BE2C (cell line): ENCODE measurements around the gene MIX23.

ENCODE experiments used
- DNase-seq: peaks from one replicate; pipeline ENCODE4 v3.0.0-alpha.2; 2020
- H3K27me3 ChIP-seq: fragments of 250-450 bp; sonication (Bioruptor Pico); 2 replicates; pipeline ENCODE4 v1.5.1; 2020; ENCODE audit warnings: mild to moderate bottlenecking
- H3K36me3 ChIP-seq: fragments of 250-450 bp; sonication (Bioruptor Pico); 2 replicates; pipeline ENCODE4 v1.5.1; 2020; ENCODE audit warnings: mild to moderate bottlenecking
- H3K4me1 ChIP-seq: fragments of 250-450 bp; sonication (Bioruptor Pico); 2 replicates; pipeline ENCODE4 v1.5.1; 2020
- H3K4me3 ChIP-seq: 2 replicates; pipeline ENCODE4 v1.5.1; 2011; ENCODE audit warnings: low read depth, low read length
- H3K9me3 ChIP-seq: fragments of 250-450 bp; sonication (Bioruptor Pico); 2 replicates; pipeline ENCODE4 v1.5.1; 2020
- TF ChIP-seq, protein P1 (sequence below): IDR thresholded peaks from 2 replicates; pipeline ENCODE4 v1.5.1; 2012; ENCODE audit warnings: mild to moderate bottlenecking, low read depth, low read length

Gene MIX23

DNA sequence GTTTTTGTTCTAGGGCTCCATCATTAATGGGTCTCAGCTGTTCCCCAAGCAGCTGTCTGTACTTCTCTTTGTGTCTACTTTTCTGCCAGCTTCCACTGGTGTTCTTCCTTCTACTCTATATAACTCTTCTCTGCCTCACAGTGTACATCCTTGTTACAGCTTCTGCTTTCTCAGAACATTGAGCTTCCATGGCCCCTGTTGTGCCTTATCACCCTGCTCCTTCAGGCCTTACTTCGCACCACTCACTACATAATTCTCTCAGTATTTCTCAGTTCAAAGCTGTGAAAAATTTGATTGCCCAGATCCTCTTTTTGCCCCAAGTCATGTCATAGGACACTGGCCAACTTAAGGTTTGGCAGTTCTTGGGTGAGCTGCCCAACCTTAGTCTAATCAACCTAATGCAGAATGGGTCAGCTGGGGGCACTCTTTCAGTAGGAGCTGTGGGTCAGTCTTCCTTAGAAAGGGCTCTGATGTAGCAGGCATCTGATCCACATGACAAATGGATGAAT is 29.1 kb downstream of the MIX23 start:
- peaks cover 19% of the 10 kb centered on the region for H3K4me1 ChIP-seq
- no peak for DNase-seq
- no peaks in the 10 kb centered on the region for H3K27me3 ChIP-seq
- TF ChIP-seq, protein P1, sequence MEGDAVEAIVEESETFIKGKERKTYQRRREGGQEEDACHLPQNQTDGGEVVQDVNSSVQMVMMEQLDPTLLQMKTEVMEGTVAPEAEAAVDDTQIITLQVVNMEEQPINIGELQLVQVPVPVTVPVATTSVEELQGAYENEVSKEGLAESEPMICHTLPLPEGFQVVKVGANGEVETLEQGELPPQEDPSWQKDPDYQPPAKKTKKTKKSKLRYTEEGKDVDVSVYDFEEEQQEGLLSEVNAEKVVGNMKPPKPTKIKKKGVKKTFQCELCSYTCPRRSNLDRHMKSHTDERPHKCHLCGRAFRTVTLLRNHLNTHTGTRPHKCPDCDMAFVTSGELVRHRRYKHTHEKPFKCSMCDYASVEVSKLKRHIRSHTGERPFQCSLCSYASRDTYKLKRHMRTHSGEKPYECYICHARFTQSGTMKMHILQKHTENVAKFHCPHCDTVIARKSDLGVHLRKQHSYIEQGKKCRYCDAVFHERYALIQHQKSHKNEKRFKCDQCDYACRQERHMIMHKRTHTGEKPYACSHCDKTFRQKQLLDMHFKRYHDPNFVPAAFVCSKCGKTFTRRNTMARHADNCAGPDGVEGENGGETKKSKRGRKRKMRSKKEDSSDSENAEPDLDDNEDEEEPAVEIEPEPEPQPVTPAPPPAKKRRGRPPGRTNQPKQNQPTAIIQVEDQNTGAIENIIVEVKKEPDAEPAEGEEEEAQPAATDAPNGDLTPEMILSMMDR, result no peak
- H3K9me3 ChIP-seq, result no peaks in the 10 kb centered on the region
- no peaks in the 10 kb centered on the region for H3K36me3 ChIP-seq
- no peak overlapping the region for H3K4me3 ChIP-seq

DNA sequence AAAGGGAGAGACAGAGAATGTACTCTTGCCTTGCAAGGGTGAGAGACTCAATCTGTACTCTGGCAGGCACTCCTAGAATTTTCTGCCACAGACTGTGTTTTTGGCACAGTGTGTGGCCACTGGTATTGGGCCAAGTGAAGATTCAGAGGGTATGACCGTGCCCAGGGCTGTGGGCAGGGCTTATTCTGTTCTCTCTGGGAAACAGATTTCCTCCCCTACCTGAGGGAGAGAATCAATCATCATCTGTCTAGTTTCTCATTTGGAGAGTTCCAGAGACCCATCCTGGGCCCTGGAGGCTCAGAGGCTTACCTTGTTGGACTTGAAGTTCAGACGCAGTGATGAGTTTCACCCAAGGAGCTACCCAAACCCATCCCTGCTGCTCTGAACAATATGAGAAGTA is 29.8 kb downstream of the MIX23 start:
- Histone ChIP-seq H3K4me1 (peaks cover 12% of the 10 kb centered on the region), H3K9me3 (no peaks in the 10 kb centered on the region), H3K4me3 (no peak overlapping the region), H3K27me3 (no peaks in the 10 kb centered on the region), H3K36me3 (no peaks in the 10 kb centered on the region)
- no peak for DNase-seq
- TF ChIP-seq, protein P1, result no peak

DNA sequence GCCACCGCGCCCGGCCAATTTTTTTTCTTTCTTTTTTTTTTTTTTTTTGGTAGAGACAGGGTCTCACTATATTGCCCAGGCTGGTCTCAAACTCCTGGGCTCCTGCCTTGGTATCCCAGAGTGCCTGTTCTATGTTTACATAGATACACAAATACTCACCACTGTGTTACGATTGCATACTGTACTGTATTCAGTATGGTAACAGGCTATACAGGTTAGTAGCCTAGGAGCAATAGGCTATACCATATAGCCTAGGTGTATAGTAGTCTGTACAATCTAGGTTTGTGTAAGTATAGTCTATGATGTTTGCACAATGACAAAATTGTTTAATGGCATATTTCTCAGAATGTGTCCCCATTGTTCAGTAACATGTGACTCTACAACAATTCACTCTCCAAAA is 31.4 kb downstream of the MIX23 start:
- DNase-seq, result no peak
- Histone ChIP-seq H3K9me3 (no peaks in the 10 kb centered on the region), H3K36me3 (no peaks in the 10 kb centered on the region), H3K4me3 (no peak overlapping the region), H3K4me1 (peaks cover 5% of the 10 kb centered on the region; the same call in 1 of the 2 replicates), H3K27me3 (no peaks in the 10 kb centered on the region)
- TF ChIP-seq, protein P1, result no peak

DNA sequence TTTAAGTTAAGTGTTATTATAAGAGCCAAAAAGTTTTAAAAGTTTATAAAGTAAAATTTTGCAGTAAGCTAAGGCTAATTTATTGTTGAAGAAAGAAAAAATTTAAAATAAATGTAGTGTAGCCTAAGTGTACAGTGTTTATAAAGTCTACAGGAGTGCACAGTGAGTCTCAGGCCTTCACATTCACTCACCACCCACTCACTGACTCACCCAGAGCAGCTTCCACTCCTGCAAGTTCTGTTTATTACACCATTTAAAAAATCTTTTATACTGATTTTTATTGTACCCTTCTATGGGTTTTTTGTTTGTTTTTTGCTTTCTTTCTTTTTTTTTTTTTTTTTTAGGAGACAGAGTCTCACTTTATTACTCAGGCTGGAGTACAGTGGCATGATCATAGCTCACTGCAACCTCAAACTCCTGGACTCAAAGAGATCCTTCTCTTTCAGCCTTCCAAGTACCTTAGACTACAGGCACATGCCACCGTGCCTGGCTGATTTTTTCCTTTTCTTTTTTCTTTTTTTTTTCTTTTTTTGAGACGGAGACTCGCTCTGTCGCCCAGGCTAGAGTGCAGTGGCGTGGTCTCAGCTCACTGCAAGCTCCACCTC is 32.1 kb downstream of the MIX23 start:
- Histone ChIP-seq H3K4me3 (no peak overlapping the region), H3K27me3 (peaks cover 2% of the 10 kb centered on the region)
- DNase-seq, result no peak

DNA sequence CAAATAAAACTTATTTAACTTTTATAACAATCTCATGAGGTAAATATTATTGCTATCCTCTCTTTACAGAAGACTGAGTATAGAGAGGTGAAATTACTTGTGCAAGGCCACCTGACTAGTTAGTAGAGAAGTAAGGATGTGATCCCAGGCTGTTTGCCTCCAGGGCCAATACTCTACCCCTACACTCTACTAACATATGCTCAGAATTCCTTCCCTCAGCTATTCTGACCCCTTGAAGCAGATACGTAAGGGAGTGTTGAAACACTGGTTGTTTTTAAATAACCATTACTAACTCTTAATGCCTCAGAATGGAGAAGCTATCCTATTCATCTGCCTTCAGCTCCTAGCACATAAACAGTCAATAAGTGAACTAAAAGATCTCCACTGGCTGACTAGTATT is 33.9 kb downstream of the MIX23 start:
- no peaks in the 10 kb centered on the region for H3K4me1 ChIP-seq
- H3K36me3 ChIP-seq, result no peaks in the 10 kb centered on the region
- H3K9me3 ChIP-seq, result no peaks in the 10 kb centered on the region
- H3K4me3 ChIP-seq, result no peak overlapping the region
- TF ChIP-seq, protein P1, result no peak
- DNase-seq, result no peak
- H3K27me3 ChIP-seq, result peaks cover 6% of the 10 kb centered on the region

More for the DNA sequence above, 32.1 kb downstream of the MIX23 start:
- no peaks in the 10 kb centered on the region for H3K9me3 ChIP-seq
- peaks cover 5% of the 10 kb centered on the region; the same call in 1 of the 2 replicates for H3K4me1 ChIP-seq
- TF ChIP-seq, protein P1, result no peak
- no peaks in the 10 kb centered on the region for H3K36me3 ChIP-seq

DNA sequence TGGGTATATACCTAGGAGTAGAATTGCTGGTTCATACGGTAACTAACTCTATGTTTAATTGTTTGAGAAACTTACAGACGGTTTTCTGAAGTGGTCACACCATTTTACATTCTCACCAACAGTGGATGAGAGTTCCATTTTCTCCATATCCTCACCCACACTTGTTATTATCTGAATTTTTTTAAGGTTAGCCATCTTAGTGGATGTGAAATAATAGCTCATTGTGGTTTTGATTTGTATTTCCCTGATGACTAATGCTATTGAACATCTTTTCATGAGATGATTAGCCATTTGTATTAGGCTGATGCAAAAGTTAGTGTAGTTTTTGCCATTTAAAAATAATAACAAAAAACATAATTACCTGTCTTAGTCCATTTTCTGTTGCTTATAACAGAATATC is 39.4 kb downstream of the MIX23 start:
- TF ChIP-seq, protein P1, result no peak
- DNase-seq, result no peak
- H3K36me3 ChIP-seq, result no peaks in the 10 kb centered on the region
- H3K4me3 ChIP-seq, result no peak overlapping the region
- no peaks in the 10 kb centered on the region for H3K4me1 ChIP-seq
- no peaks in the 10 kb centered on the region for H3K9me3 ChIP-seq
- peaks cover 9% of the 10 kb centered on the region for H3K27me3 ChIP-seq
